Activated CD4-positive, alpha-beta T cell treated with anti-CD3 and anti-CD28 coated beads for 36 hours (primary cell): ENCODE data around the gene ID3. TPM values are rescaled to one million over a fixed set of nuclear protein-coding genes. Genes with fewer than 3 reads are reported as not detected.
A peak's percentile ranks its signal among the peaks of the same experiment; 100 is the strongest.

ENCODE experiments used
- ATAC-seq: fragments of 200-7000 bp; cut with Tn5 transposase; one replicate; pipeline ENCODE4 v1.10.0; 2021; ENCODE audit warnings: mild to moderate bottlenecking, moderate library complexity
- CTCF ChIA-PET: fragments of 350-600 bp; sonication (Branson Sonifier 250); formaldehyde crosslinking; loops from one replicate; lab custom pipeline; 2021; ENCODE audit warnings: antibody characterized with exemption; lab: Charles Lee
- POLR2A ChIA-PET: fragments of 350-600 bp; sonication (Branson Sonifier 250); formaldehyde crosslinking; loops from one replicate; lab custom pipeline; 2021; ENCODE audit warnings: antibody characterized with exemption, inconsistent platforms; lab: Charles Lee
- DNase-seq: peaks from one replicate; pipeline ENCODE4 v3.0.0-alpha.2; 2020
- H3K27ac Mint-ChIP-seq: one replicate; pipeline ENCODE4 v1.8.0; 2021; ENCODE audit warnings: mixed read lengths
- H3K27me3 Mint-ChIP-seq: one replicate; pipeline ENCODE4 v1.8.0; 2021; ENCODE audit warnings: mixed read lengths
- H3K36me3 Mint-ChIP-seq: one replicate; pipeline ENCODE4 v1.8.0; 2021; ENCODE audit warnings: low read depth, mixed read lengths
- H3K4me1 Mint-ChIP-seq: one replicate; pipeline ENCODE4 v1.8.0; 2021; ENCODE audit warnings: mixed read lengths
- H3K4me3 Mint-ChIP-seq: one replicate; pipeline ENCODE4 v1.8.0; 2021; ENCODE audit warnings: mild to moderate bottlenecking, moderate library complexity, mixed read lengths
- H3K9me3 Mint-ChIP-seq: one replicate; pipeline ENCODE4 v1.8.0; 2021; ENCODE audit warnings: low read depth, mixed read lengths
- intact Hi-C, 2 experiments: fragments of 100-400 bp; cut with DNase I in 1 of 2; cut with micrococcal nuclease in 1 of 2; formaldehyde crosslinking; loops; one replicate each; pipeline versions ENCODE4 v1.14.2 to v1.15.1; 2022 to 2024; cut with DNase I, micrococcal nuclease
- total RNA-seq, 2 experiments: library from RNA; stranded (reverse); gene quantifications; one replicate each; pipeline ENCODE4 v1.2.3, GENCODE V29; 2021

Gene ID3, protein sequence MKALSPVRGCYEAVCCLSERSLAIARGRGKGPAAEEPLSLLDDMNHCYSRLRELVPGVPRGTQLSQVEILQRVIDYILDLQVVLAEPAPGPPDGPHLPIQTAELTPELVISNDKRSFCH
- total RNA-seq: 10 to 100 TPM; 42.6 to 43.9 TPM

DNA sequence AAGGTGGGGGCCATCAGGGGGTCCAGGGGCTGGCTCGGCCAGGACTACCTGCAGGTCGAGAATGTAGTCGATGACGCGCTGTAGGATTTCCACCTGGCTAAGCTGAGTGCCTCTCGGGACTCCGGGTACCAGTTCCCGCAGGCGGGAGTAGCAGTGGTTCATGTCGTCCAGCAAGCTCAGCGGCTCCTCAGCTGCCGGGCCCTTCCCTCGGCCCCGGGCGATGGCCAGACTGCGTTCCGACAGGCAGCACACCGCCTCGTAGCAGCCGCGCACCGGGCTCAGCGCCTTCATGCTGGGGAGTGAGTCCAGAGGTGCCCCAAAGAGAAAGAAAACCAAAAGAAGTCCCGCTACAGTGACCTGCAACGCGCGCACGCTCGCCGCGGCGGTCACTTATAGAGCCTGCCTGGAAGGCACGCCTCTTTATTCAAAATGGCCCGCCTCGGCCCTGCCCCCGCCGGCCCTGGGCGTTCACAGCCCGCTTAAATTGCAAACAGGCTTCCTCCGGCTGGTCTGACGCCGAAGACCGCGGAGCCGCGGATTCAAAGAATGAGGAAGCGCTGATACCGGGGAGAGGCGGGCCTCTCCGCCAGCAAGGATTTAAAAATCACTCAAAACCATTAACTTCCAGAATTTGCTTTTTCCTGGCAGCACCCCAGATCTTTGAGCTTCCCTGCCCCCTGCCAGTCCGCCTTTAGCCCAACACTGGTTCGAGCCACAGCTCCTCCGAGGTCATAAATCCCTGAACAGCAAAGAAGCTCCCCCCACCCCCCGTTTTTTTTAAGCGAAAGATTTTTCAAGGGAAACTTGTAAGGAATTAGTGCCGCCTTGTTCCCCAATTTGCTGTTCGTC, at the start of gene ID3:
Gene ID3 (minus strand): TSS at position 366 of the 849 bp plus-strand sequence. CDS start 75 bp downstream, at position 291.
- peaks cover 5% of the 10 kb centered on the region for H3K27me3 Mint-ChIP-seq
- peak within 1 kb of the TSS; percentile 94 for H3K4me3 Mint-ChIP-seq
- peak; percentile 96 for DNase-seq
- peak; percentile 71 for ATAC-seq
- H3K27ac Mint-ChIP-seq: peak within 1 kb of the TSS; percentile 79
- H3K4me1 Mint-ChIP-seq: peaks cover 58% of the 10 kb centered on the region
- ChIA-PET POLR2A (interaction anchor here (0.7 to 1.5 kb wide), 6 partner anchors 18 to 390 kb away, joined by 3 to 7 read pairs (median 4); no protein-coding TSS in a partner anchor), CTCF (interaction anchor here (0.5 to 21.5 kb wide), 16 partner anchors 13 to 713 kb away, joined by 3 to 678 read pairs (median 4); no protein-coding TSS in a partner anchor)
- intact Hi-C loops: loop anchor here (1.0 to 5.0 kb wide), 8 partner anchors 18 to 398 kb away; partner anchors contain the start of genes ASAP3 (in 1 of the 2), E2F2 (in 1 of the 2), ELOA (in 1 of the 2) and PNRC2 (in 1 of the 2)
- no peaks in the 10 kb centered on the region for H3K9me3 Mint-ChIP-seq
- H3K36me3 Mint-ChIP-seq: peaks cover 23% of the 10 kb centered on the region

DNA sequence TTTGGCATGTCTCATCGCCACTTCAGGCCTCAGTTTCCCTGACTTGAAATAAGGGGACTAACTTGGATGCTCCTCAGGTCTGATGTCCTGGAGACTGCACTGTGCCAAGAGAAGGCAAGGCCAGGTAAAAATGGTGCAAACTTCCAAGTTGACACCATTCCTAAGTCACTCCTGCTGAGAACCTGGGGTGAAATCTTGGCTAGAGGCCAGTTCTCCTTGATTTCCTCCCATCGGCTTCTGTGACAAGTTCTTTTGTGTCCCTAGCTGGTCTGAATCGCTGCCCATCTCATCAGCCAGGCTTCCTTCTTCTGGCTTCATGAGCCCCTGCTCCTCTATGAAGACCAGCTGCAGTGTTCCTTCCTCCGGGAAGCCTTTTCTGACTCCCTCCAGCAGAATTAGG, 48.6 kb upstream of the ID3 start:
- Mint-ChIP-seq H3K4me3 (no peak overlapping the region), H3K4me1 (peaks cover 56% of the 10 kb centered on the region), H3K27ac (no peak overlapping the region), H3K9me3 (no peaks in the 10 kb centered on the region), H3K27me3 (no peaks in the 10 kb centered on the region), H3K36me3 (no peaks in the 10 kb centered on the region)
- intact Hi-C loops: no loop called here
- no peak for DNase-seq
- POLR2A ChIA-PET: interaction anchor here (0.6 kb wide), 1 partner anchor 17 kb away, joined by 6 read pairs; no protein-coding TSS in a partner anchor
- CTCF ChIA-PET: interaction anchor here (0.6 kb wide), 2 partner anchors 15 to 31 kb away, joined by 3 read pairs; no protein-coding TSS in a partner anchor
- ATAC-seq: no peak

DNA sequence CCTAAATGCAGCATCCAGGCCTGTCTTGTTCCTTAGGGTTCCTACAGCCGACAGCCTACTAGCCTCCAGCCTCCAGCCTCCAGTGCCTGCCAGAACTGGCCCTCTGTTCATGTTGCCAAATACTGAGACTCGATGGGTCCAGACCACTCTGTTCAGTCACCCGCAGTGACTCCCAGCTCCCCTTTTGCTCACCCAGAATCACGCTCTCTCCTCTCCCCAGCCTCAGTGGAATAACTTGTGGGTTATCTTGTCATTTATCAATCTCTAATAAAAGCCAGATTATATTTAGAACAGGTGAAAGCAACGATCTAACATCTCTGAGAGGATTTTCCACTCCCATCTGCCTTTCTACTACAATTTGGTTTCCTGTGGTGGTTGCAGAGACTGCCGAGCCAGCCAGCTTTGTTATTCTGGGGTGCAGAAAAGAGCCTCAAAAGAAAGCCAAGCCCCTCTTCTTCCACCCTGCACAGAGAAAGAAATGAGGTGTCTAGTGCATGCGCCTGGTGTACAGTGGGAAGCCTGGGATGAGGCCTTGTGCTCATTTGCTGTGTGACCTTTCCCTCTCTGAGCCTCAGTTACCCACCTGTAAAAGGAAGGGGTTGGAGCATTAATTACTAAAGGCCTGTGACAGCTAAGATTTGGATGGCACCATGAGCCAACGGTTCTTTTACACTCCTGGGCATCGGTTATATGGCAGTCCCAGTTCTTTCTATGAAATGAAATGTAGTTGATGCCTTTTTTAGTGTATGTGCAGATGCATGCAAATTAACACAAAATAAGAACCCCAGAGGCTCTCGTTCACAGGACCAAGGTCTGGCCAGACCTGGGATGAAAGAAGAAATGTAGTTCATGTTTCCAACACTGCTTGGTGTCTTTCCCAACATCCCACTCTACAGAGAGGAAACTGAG, 42.9 kb upstream of the ID3 start:
- CTCF ChIA-PET: interaction anchor here (0.6 to 1.9 kb wide), 6 partner anchors 10 to 35 kb away, joined by 3 to 7 read pairs (median 4); no protein-coding TSS in a partner anchor
- Mint-ChIP-seq H3K36me3 (no peaks in the 10 kb centered on the region), H3K27ac (peak overlapping the region; percentile 79), H3K4me3 (peak overlapping the region; percentile 44), H3K27me3 (no peaks in the 10 kb centered on the region), H3K4me1 (peaks cover 77% of the 10 kb centered on the region), H3K9me3 (no peaks in the 10 kb centered on the region)
- ATAC-seq (peak; percentile 11), DNase-seq (no peak)
- POLR2A ChIA-PET: no interaction called here
- intact Hi-C loops: no loop called here

DNA sequence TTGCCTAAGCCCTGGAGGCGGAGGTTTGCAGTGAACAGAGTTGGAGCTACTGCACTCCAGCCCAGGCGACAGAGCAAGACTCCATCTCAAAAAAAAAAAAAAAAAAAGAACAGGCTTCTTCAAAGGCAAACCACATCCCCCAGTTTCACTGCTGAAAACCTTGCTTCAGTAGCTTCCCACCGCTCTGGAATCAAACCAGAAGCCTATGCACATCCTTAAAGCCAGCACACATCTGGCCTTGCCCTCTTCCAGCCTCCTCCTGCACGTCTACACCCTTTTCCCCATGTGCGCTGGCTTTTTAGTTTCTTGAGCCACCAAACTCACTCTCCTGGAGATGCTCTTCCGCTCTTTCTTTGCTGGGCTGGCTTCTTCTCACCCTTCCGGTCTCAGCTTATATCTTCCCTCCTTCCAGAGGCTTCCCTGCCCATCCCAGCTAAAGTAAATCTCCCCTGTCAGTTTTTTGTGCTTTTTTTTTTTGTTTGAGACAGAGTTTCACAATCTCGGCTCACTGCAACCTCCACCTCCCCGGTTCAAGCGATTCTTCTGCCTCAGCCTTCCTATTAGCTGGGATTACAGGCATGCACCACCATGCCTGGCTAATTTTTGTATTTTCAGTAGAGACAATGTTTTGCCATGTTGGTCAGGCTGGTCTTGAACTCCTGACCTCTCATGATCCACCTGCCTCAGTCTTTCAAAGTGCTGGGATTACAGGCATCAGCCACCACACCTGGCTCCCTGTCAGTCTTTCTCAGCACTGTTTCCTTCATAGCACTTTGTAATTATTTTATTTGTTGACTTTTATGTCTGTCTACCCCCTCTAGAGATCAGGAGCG, 42.0 kb upstream of the ID3 start:
- H3K4me1 Mint-ChIP-seq: peaks cover 79% of the 10 kb centered on the region
- intact Hi-C loops: no loop called here
- no peaks in the 10 kb centered on the region for H3K27me3 Mint-ChIP-seq
- ATAC-seq (peak; percentile 31), DNase-seq (no peak)
- no peaks in the 10 kb centered on the region for H3K36me3 Mint-ChIP-seq
- peak overlapping the region; percentile 44 for H3K4me3 Mint-ChIP-seq
- POLR2A ChIA-PET: no interaction called here
- H3K9me3 Mint-ChIP-seq: no peaks in the 10 kb centered on the region
- peak overlapping the region; percentile 79 for H3K27ac Mint-ChIP-seq
- CTCF ChIA-PET: interaction anchor here (0.7 to 1.9 kb wide), 9 partner anchors 9 to 36 kb away, joined by 3 to 7 read pairs (median 4); no protein-coding TSS in a partner anchor

DNA sequence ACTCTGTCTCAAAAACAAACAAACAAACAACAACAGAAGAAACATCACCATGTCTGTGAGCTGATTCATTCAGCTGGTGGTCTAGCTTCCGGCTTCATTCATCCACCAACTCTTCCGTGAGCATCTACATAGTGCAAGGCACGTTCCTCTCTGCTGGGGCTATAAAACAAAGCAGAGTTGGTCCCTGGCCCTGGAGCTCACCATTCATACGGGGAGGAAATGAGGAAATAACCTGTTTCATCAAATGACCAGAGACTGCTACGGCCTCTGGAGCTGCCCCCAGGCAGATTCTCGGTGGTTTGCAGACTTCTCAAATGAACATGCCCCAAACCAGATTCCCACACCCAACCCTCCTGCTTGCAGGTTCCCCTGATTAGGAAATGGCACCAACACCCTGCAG, 41.0 kb upstream of the ID3 start:
- ATAC-seq: peak; percentile 26
- no peak for DNase-seq
- Mint-ChIP-seq H3K4me1 (peaks cover 85% of the 10 kb centered on the region), H3K36me3 (no peaks in the 10 kb centered on the region), H3K9me3 (no peaks in the 10 kb centered on the region), H3K27ac (peak overlapping the region; percentile 79), H3K27me3 (no peaks in the 10 kb centered on the region), H3K4me3 (peak overlapping the region; percentile 40)
- CTCF ChIA-PET: interaction anchor here (0.8 to 1.8 kb wide), 7 partner anchors 8 to 55 kb away, joined by 3 to 6 read pairs (median 4); no protein-coding TSS in a partner anchor
- POLR2A ChIA-PET: no interaction called here
- intact Hi-C loops: no loop called here

DNA sequence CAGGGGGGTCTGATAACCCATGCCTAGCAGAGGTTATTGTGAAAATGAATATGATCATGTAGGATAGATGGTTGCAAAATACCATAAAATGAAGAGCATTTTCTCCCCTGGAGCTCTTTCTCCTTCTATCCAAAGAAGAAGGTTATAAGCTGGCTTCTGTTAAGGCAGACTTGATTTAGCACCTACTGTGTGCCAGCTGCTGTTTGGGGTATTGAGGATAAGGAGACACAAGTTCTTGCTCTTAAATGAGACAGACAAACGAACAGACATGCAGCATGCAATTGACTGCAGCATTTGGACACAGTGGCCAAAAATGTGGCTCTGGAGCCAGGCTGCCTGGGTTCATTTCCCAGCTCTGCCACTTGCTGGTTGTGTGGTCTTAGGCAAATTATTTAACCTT, 39.8 kb upstream of the ID3 start:
- Mint-ChIP-seq H3K36me3 (no peaks in the 10 kb centered on the region), H3K27me3 (no peaks in the 10 kb centered on the region), H3K4me3 (no peak overlapping the region), H3K9me3 (no peaks in the 10 kb centered on the region), H3K4me1 (peaks cover 89% of the 10 kb centered on the region), H3K27ac (peak overlapping the region; percentile 33)
- ChIA-PET POLR2A (interaction anchor here (0.6 to 0.7 kb wide), 2 partner anchors 22 to 555 kb away, joined by 3 to 4 read pairs; no protein-coding TSS in a partner anchor), CTCF (interaction anchor here (0.6 to 2.4 kb wide), 8 partner anchors 18 to 59 kb away, joined by 3 to 10 read pairs (median 5); no protein-coding TSS in a partner anchor)
- intact Hi-C loops: no loop called here
- ATAC-seq: no peak
- DNase-seq: no peak

DNA sequence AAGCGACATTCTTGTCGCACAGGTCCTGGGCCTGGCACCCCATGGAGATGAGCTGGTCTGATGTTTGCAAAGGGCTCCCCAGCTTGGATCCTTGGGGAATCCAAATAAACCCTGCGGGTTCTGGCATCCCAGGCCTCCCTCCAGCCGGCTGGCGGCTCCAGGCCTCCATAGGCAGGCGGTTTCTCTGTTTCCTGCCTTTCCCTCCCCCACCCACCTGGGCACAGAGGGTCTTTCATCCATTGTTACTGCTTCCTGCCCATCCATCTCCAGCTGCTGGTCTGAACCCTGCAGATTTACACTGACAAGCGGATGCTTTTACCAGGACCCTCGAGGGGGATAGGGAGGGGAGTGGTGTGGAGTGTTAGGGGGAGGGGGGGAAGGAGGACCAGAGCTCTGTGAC, 39.1 kb upstream of the ID3 start:
- ChIA-PET CTCF (interaction anchor here (0.7 to 2.4 kb wide), 10 partner anchors 16 to 59 kb away, joined by 3 to 10 read pairs (median 4); no protein-coding TSS in a partner anchor), POLR2A (interaction anchor here (0.6 kb wide), 1 partner anchor 555 kb away, joined by 4 read pairs; no protein-coding TSS in a partner anchor)
- H3K9me3 Mint-ChIP-seq: no peaks in the 10 kb centered on the region
- intact Hi-C loops: no loop called here
- H3K4me1 Mint-ChIP-seq: peaks cover 92% of the 10 kb centered on the region
- DNase-seq (no peak), ATAC-seq (no peak)
- no peaks in the 10 kb centered on the region for H3K27me3 Mint-ChIP-seq
- no peak overlapping the region for H3K27ac Mint-ChIP-seq
- H3K36me3 Mint-ChIP-seq: no peaks in the 10 kb centered on the region
- no peak overlapping the region for H3K4me3 Mint-ChIP-seq

DNA sequence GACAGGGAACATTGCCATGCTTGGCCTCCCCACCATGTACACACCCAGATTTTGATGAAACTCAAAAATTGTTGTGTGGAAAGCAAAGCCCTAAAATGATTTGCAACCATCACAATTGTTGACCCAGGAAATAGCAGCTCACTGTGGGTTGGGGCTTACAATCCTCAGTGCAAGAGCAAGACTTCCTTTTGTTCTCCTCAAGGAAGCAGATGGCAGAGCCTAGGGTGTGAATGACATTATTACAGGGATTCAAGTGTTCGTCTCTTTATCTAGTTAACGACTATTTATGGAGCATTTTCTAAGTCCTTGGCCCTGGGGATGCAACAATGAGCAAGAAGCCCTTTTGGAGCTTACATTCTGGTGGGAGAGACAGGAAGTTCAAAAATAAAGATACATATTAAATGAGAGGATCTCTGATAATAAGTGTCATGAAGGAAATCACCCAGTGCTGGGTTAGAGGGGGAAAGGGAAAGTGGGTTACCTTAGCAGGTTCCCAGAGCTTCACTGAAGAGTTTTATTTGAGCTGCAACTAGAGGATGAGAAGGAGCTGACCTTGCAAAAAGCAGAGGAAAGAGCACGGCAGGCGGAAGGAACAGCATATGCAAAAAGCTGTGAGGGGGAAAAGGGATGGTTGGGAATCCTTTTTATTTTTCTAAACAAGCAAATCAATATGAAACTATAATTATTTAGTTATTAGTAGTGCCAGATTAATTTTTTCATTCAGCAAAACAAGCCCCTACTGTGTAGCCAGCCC, 38.5 kb upstream of the ID3 start:
- ChIA-PET POLR2A (interaction anchor here (1.0 kb wide), 1 partner anchor 21 kb away, joined by 3 read pairs; no protein-coding TSS in a partner anchor), CTCF (interaction anchor here (0.7 to 2.4 kb wide), 9 partner anchors 16 to 54 kb away, joined by 3 to 10 read pairs (median 4); partner anchors contain the start of gene ID3)
- DNase-seq (no peak), ATAC-seq (no peak)
- intact Hi-C loops: no loop called here
- Mint-ChIP-seq H3K9me3 (no peaks in the 10 kb centered on the region), H3K4me1 (peaks cover 93% of the 10 kb centered on the region), H3K27me3 (no peaks in the 10 kb centered on the region), H3K4me3 (no peak overlapping the region), H3K36me3 (no peaks in the 10 kb centered on the region), H3K27ac (peak overlapping the region; percentile 70)
